Loucy (cell line): Measurements from ENCODE around the gene EIF4ENIF1.

Experiments used
- CTCF ChIP-seq: fragments of 200-600 bp; sonication (generic); conservative IDR thresholded peaks from 2 replicates; pipeline ENCODE4 v1.5.1; 2014; ENCODE audit warnings: mild to moderate bottlenecking, antibody characterized with exemption, low read length
- EZH2phosphoT487 ChIP-seq: fragments of 200-600 bp; IDR thresholded peaks from 2 replicates; pipeline ENCODE4 v1.6.1; 2018; ENCODE audit warnings: antibody characterized with exemption, mild to moderate bottlenecking, moderate library complexity, borderline replicate concordance

GRCh38 chr22:31526270-31526669 is 36.6 kb upstream of the EIF4ENIF1 start:
- TF ChIP-seq CTCF (no peak), EZH2phosphoT487 (no peak)
